Ammon's horn (tissue), 1 donor: ENCODE measurements around the gene PRRG1.
"Not testable (repeated sequence)": the region's sequence is repeated elsewhere in the genome, so short reads cannot be mapped to it uniquely, and the experiment has no call there.

Experiments
- DNase-seq: peaks from one replicate; pipeline ENCODE4 v3.0.0-alpha.2; 2016; ENCODE audit warnings: low spot score

PRRG1 gene

GRCh38 chrX:37349221-37350033, at the start of gene PRRG1:
Gene PRRG1 (plus strand): TSS chrX:37349364. CDS start chrX:37406250, 56,886 bp downstream.
- DNase-seq, result peak; percentile 83

- peak; percentile 35 for DNase-seq
Observed at GRCh38 chrX:37302569-37302968, 46.6 kb upstream of the PRRG1 start.

- DNase-seq, result not testable (repeated sequence)
Observed at GRCh38 chrX:37305238-37305637, 43.9 kb upstream of the PRRG1 start.

- no peak for DNase-seq
Observed at GRCh38 chrX:37314531-37314930, 34.6 kb upstream of the PRRG1 start.

- DNase-seq, result no peak
Observed at GRCh38 chrX:37315511-37316248, 33.5 kb upstream of the PRRG1 start.

GRCh38 chrX:37320541-37321203, 28.5 kb upstream of the PRRG1 start:
- no peak for DNase-seq

GRCh38 chrX:37330642-37331041, 18.5 kb upstream of the PRRG1 start:
- DNase-seq, result no peak

- DNase-seq, result no peak
Observed at GRCh38 chrX:37331546-37331945, 17.6 kb upstream of the PRRG1 start.

- DNase-seq, result no peak
Observed at GRCh38 chrX:37332055-37332454, 17.1 kb upstream of the PRRG1 start.

GRCh38 chrX:37332987-37333658, 16.0 kb upstream of the PRRG1 start:
- no peak for DNase-seq

- no peak for DNase-seq
Observed at GRCh38 chrX:37347420-37347819, 1.7 kb upstream of the PRRG1 start.

GRCh38 chrX:37348231-37348970, 763 bp upstream of the PRRG1 start:
- DNase-seq, result no peak

- DNase-seq, result no peak
Observed at GRCh38 chrX:37348971-37349220, 268 bp upstream of the PRRG1 start.

GRCh38 chrX:37350034-37350365, 836 bp downstream of the PRRG1 start:
- DNase-seq, result no peak

GRCh38 chrX:37353646-37354045, 4.5 kb downstream of the PRRG1 start:
- no peak for DNase-seq

GRCh38 chrX:37357436-37357835, 8.3 kb downstream of the PRRG1 start:
- no peak for DNase-seq

- DNase-seq, result no peak
Observed at GRCh38 chrX:37361596-37361995, 12.4 kb downstream of the PRRG1 start.

GRCh38 chrX:37364666-37365065, 15.5 kb downstream of the PRRG1 start:
- no peak for DNase-seq

GRCh38 chrX:37367946-37368345, 18.8 kb downstream of the PRRG1 start:
- no peak for DNase-seq

- DNase-seq, result no peak
Observed at GRCh38 chrX:37370499-37371141, 21.5 kb downstream of the PRRG1 start.

- no peak for DNase-seq
Observed at GRCh38 chrX:37371578-37371991, 22.4 kb downstream of the PRRG1 start.
